Measurements from ENCODE around the gene SCYGR2.

The SCYGR2 gene

GRCh38 chr2:227610123-227610522 lies 11.4 kb downstream of the SCYGR2 start:
- DNase-seq (ENCODE audit: low read depth): no peak
- no peak for TF ChIP-seq CTCF (IDR thresholded peaks at IDR 0.05; ENCODE audit: low read depth, low read length, missing control alignments)

DNA sequence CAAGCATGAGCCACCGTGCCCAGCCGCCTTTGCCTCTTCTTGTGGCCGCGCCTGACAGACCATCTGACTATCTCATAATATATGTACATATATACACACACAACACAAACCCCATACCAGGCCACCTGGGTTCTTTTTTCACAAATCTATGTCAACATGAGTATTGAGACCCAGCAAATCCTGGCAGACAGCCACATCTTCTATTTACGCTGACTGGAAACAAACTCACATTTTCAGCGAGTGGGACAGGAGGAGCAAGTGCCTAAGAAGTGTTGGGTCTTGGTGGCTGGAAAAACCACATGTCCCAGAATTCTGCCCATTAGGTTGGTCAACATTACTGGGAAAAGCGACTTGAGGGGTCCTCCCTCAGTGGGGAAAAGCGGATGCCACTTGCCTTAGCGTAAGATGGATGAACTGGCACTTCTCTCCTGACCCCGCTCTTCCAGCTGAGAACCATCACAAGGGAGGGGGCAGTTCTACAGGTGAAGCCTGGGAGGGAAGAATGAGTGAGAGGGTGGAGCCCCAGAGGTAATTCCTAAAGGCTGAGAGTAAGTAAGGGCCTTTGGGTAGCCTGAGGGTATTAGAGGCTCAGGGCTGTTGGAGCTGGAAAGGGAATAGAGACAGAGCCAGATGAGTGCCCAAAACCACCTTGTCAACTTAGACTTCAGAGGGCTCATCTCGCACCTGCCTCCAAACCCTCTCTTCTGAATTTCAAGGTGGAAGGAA lies 14.0 kb downstream of the SCYGR2 start:
- no peak for TF ChIP-seq CTCF (IDR thresholded peaks at IDR 0.05; ENCODE audit: low read depth, low read length, missing control alignments)
- H3K4me3 ChIP-seq (ENCODE audit: low read depth, low read length): no peak overlapping the region
- no peak for DNase-seq (ENCODE audit: low read depth)

More at GRCh38 chr2:227610123-227610522, 11.4 kb downstream of the SCYGR2 start:
- H3K4me3 ChIP-seq (ENCODE audit: low read depth, low read length): no peak overlapping the region

DNA sequence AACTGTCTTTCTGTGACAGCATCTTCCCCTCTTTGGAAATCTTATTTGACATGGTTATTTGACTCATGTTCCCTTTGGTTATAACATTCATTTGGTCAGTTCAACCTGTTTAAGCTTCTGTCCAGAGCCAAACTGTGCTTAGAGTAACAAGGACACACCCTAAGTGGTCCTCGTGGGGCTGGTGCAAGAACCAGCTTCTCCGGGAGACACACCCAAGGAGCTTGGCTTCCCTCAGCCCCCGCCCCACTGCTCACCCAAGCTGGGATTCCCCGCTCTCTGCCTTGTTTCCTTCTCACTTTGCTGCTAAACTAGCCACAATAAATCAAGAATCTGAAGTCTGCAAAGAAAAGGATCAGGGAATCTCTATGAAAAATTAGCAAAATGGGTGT lies 14.6 kb downstream of the SCYGR2 start:
- TF ChIP-seq CTCF (IDR thresholded peaks at IDR 0.05; ENCODE audit: low read depth, low read length, missing control alignments): no peak
- DNase-seq (ENCODE audit: low read depth): no peak
- H3K4me3 ChIP-seq (ENCODE audit: low read depth, low read length): no peak overlapping the region

GRCh38 chr2:227614246-227614645 lies 15.6 kb downstream of the SCYGR2 start:
- no peak for TF ChIP-seq CTCF (IDR thresholded peaks at IDR 0.05; ENCODE audit: low read depth, low read length, missing control alignments)
- H3K4me3 ChIP-seq (ENCODE audit: low read depth, low read length): no peak overlapping the region
- no peak for DNase-seq (ENCODE audit: low read depth)

DNA sequence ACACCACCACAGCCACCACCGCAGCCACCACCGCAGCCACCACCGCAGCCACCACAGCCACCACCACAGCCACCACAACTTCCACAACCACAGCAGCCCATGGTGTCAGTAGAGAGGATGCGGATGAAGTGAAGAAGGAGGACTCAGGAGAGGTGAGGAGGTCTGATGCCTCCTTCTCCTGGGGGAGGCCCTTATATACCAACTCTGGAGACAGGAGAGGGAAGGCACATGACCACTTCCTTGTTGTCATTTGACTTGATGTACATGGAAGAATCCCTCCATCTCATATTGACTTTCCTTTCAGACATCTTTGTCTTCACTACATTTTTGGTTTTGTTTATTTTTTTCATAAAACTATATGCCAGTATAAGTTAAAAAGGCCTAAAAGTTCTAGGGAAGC lies 16.0 kb downstream of the SCYGR2 start, which contains the start of gene SCYGR3:
Gene SCYGR3, minus strand, starts transcription at position 101 of the 400 bp plus-strand sequence. Its CDS starts 0 bp downstream, at position 101.
- no peak for TF ChIP-seq CTCF (IDR thresholded peaks at IDR 0.05; ENCODE audit: low read depth, low read length, missing control alignments)

GRCh38 chr2:227615181-227615580 lies 16.5 kb downstream of the SCYGR2 start:
- no peak for TF ChIP-seq CTCF (IDR thresholded peaks at IDR 0.05; ENCODE audit: low read depth, low read length, missing control alignments)
- H3K4me3 ChIP-seq (ENCODE audit: low read depth, low read length): no peak overlapping the region
- DNase-seq (ENCODE audit: low read depth): no peak

More for the DNA sequence above, 16.0 kb downstream of the SCYGR2 start, which contains the start of gene SCYGR3:
- no peak within 1 kb of the TSS for H3K4me3 ChIP-seq (ENCODE audit: low read depth, low read length)
- no peak for DNase-seq (ENCODE audit: low read depth)

DNA sequence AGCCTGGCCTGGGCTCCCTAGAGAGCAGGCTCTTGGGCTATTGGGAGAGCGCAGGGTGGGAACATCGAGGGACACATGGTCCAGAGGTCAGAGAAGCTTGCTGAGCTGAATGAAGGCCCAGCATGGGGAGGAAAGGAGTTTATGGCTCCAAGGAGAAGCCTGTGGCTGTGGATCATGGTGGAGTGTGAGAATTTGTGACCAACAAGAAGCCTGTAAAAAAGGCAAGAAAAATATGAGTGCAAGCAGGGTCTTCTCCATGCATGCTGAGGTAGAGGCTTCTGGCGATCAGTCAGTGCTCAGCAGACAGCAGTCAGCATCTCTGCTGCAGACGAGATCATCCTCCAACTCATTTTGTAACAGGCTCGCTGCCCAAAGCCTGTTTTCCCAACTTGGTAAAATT lies 17.2 kb downstream of the SCYGR2 start:
- DNase-seq (ENCODE audit: low read depth): no peak
- H3K4me3 ChIP-seq (ENCODE audit: low read depth, low read length): no peak overlapping the region
- TF ChIP-seq CTCF (IDR thresholded peaks at IDR 0.05; ENCODE audit: low read depth, low read length, missing control alignments): no peak

Measured in GM12864 (cell line).